Measurements from ENCODE around the gene IRF1. TPM values are rescaled to one million over a fixed set of nuclear protein-coding genes. Genes with fewer than 3 reads are reported as not detected.

Gene IRF1
- polyA plus RNA-seq, 3 donors: 125 to 363 (median 129) TPM

DNA sequence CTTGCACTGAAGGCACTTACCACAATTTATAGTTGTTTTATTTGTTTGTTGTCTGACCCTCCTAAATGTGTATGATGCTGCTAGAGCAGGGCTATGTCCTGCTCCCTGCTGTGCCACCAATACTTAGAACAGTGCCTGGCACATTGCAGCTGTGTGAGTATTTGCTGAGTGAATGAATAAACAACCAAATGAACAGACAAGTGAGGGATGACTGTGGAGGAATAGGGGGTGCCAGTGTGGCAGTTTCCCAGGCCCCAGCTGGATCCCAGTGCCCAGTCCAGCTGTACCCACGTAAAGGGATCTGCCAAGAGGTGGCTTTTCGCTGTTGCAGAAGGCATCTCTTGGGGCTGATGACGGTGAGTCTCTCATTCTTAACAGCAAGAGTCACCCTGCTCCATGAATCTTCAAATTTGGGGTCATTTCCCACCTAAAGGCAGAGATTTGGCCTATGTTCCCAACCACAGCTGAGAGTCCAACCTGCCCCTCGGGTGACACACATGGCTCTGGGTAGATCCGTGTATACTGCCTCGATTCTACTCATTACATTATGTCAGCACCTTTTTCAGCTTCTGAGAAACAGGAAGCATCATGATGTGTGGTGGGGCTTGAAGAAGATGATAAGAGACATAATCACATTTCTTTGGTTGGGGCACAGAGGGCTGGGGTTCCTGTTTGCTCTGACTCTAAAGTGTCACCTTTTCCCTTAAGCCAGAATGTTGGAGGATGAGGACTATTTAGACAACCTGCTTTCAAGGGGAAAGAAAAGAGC is 38.5 kb upstream of the IRF1 start:
- Histone ChIP-seq H3K9ac (ENCODE audit: insufficient read depth, low read length, poor library complexity, severe bottlenecking) (no peak overlapping the region), H3K79me2 (ENCODE audit: insufficient read depth, low read length) (no peaks in the 10 kb centered on the region), H3K4me1 (ENCODE audit: control insufficient read depth in 1 of 2, insufficient read depth in 2 of 2, low read length in 2 of 2) (peaks cover 26 to 28% of the 10 kb centered on the region in 2 donors), H3K4me3 (replicated peaks in 1 of 3; ENCODE audit: low read depth in 2 of 3, low read length in 3 of 3) (no peak overlapping the region), H3K27me3 (ENCODE audit: control insufficient read depth in 2 of 2, insufficient read depth in 2 of 2, low read length in 2 of 2) (no peaks in the 10 kb centered on the region), H3K9me3 (replicated peaks in 1 of 2; ENCODE audit: control insufficient read depth in 1 of 2, insufficient read depth in 1 of 2, low read length in 2 of 2) (no peaks in the 10 kb centered on the region), H3K4me2 (replicated peaks; ENCODE audit: extremely low read depth, low read length, poor library complexity, severe bottlenecking) (no peak overlapping the region), H3K27ac (ENCODE audit: low read depth in 1 of 2, low read length in 2 of 2) (no peak overlapping the region), H3K36me3 (replicated peaks in 1 of 2; ENCODE audit: control insufficient read depth in 1 of 2, insufficient read depth in 2 of 2, low read length in 2 of 2) (no peaks in the 10 kb centered on the region), H2AFZ (ENCODE audit: insufficient read depth, low read depth, low read length, poor library complexity, severe bottlenecking) (no peak overlapping the region), H4K20me1 (ENCODE audit: insufficient read depth, low read length) (no peaks in the 10 kb centered on the region)
- Mint-ChIP-seq H3K27me3 (ENCODE audit: low read depth in 3 of 3) (peaks cover 4 to 12% (median 4%) of the 10 kb centered on the region in 3 donors), H3K27ac (no peak overlapping the region), H3K4me1 (peaks cover 31% of the 10 kb centered on the region), H3K36me3 (no peaks in the 10 kb centered on the region), H3K9me3 (peaks cover 0 to 3% (median 2%) of the 10 kb centered on the region in 7 donors), H3K4me3 (no peak overlapping the region)
- 65% methylated on average over 3 of the region's 6 CpGs for WGBS (ENCODE audit: insufficient coverage)
- TF ChIP-seq, protein P1, sequence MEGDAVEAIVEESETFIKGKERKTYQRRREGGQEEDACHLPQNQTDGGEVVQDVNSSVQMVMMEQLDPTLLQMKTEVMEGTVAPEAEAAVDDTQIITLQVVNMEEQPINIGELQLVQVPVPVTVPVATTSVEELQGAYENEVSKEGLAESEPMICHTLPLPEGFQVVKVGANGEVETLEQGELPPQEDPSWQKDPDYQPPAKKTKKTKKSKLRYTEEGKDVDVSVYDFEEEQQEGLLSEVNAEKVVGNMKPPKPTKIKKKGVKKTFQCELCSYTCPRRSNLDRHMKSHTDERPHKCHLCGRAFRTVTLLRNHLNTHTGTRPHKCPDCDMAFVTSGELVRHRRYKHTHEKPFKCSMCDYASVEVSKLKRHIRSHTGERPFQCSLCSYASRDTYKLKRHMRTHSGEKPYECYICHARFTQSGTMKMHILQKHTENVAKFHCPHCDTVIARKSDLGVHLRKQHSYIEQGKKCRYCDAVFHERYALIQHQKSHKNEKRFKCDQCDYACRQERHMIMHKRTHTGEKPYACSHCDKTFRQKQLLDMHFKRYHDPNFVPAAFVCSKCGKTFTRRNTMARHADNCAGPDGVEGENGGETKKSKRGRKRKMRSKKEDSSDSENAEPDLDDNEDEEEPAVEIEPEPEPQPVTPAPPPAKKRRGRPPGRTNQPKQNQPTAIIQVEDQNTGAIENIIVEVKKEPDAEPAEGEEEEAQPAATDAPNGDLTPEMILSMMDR (IDR thresholded peaks at IDR 0.05): no peak
- intact Hi-C loops (cut with micrococcal nuclease): no loop called here
- DNase-seq: no peak

DNA sequence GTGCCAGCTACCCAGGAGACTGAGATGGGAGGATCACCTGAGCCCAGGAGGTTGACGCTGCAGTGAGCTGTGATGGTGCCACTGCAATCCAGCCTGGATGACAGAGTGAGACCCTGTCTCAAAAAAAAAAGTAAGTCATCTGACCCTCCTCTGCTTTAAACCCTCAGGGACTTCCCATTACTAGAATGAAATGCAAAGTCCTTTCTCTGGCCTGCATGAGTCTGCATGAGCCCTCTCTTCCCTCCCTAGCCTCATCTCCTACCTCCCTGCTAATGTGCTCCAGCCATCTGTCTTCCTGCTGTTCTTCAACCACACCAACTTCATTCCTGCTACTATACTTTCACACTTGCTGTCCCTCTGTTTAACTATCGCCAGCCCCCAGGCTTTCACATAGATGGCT is 37.4 kb upstream of the IRF1 start:
- Histone ChIP-seq H3K4me1 (ENCODE audit: control insufficient read depth in 1 of 2, insufficient read depth in 2 of 2, low read length in 2 of 2) (peaks cover 26 to 28% of the 10 kb centered on the region in 2 donors), H3K9ac (ENCODE audit: insufficient read depth, low read length, poor library complexity, severe bottlenecking) (no peak overlapping the region), H4K20me1 (ENCODE audit: insufficient read depth, low read length) (no peaks in the 10 kb centered on the region), H3K9me3 (replicated peaks in 1 of 2; ENCODE audit: control insufficient read depth in 1 of 2, insufficient read depth in 1 of 2, low read length in 2 of 2) (no peaks in the 10 kb centered on the region), H3K79me2 (ENCODE audit: insufficient read depth, low read length) (no peaks in the 10 kb centered on the region), H3K36me3 (replicated peaks in 1 of 2; ENCODE audit: control insufficient read depth in 1 of 2, insufficient read depth in 2 of 2, low read length in 2 of 2) (no peaks in the 10 kb centered on the region), H2AFZ (ENCODE audit: insufficient read depth, low read depth, low read length, poor library complexity, severe bottlenecking) (no peak overlapping the region), H3K27me3 (ENCODE audit: control insufficient read depth in 2 of 2, insufficient read depth in 2 of 2, low read length in 2 of 2) (no peaks in the 10 kb centered on the region), H3K4me2 (replicated peaks; ENCODE audit: extremely low read depth, low read length, poor library complexity, severe bottlenecking) (no peak overlapping the region), H3K4me3 (replicated peaks in 1 of 3; ENCODE audit: low read depth in 2 of 3, low read length in 3 of 3) (no peak overlapping the region), H3K27ac (ENCODE audit: low read depth in 1 of 2, low read length in 2 of 2) (no peak overlapping the region)
- DNase-seq: no peak
- intact Hi-C loops (cut with micrococcal nuclease): no loop called here
- H3K4me1 Mint-ChIP-seq: peaks cover 31% of the 10 kb centered on the region
- 93% methylated on average over 2 of the region's 2 CpGs for WGBS (ENCODE audit: insufficient coverage)
- H3K27me3 Mint-ChIP-seq (ENCODE audit: low read depth in 3 of 3): peaks cover 4 to 12% (median 4%) of the 10 kb centered on the region in 3 donors
- TF ChIP-seq, protein P1 (IDR thresholded peaks at IDR 0.05): no peak
- H3K27ac Mint-ChIP-seq: no peak overlapping the region
- peaks cover 0 to 3% (median 0%) of the 10 kb centered on the region in 7 donors for H3K9me3 Mint-ChIP-seq
- no peaks in the 10 kb centered on the region for H3K36me3 Mint-ChIP-seq
- H3K4me3 Mint-ChIP-seq: peak overlapping the region in 1 of 2 donors; percentile 1
